GM13976 (cell line): ENCODE data around the gene TLE1.

Source experiments
- DNase-seq: peaks from one replicate; pipeline ENCODE4 v3.0.0; 2012; ENCODE audit warnings: low spot score
- CTCF ChIP-seq: IDR thresholded peaks from 2 replicates; pipeline ENCODE4 v1.5.1; 2012; ENCODE audit warnings: borderline replicate concordance, mild to moderate bottlenecking; ENCODE audit not compliant: insufficient read depth; ENCODE audit errors: extremely low read depth, missing control alignments, control extremely low read depth
- in situ Hi-C: fragments of 300-500 bp; cut with MboI; formaldehyde crosslinking; loops from one replicate; pipeline ENCODE4 v1.12.0; 2022; ENCODE audit warnings: low sequenced_read_pairs, mixed read lengths, inconsistent platforms; ENCODE audit not compliant: unreplicated experiment

The TLE1 gene

GRCh38 chr9:81574405-81574804 is 114.9 kb downstream of the TLE1 start:
- DNase-seq = no peak
- TF ChIP-seq CTCF = no peak
- in situ Hi-C loops = no loop called here

GRCh38 chr9:81573415-81574321 is 115.7 kb downstream of the TLE1 start:
- TF ChIP-seq CTCF = no peak
- DNase-seq = no peak
- in situ Hi-C loops = no loop called here

- in situ Hi-C loops = no loop called here
- no peak for DNase-seq
- no peak for TF ChIP-seq CTCF
Observed at GRCh38 chr9:81570083-81570482, 119.3 kb downstream of the TLE1 start.

- no peak for DNase-seq
- no peak for TF ChIP-seq CTCF
- in situ Hi-C loops = no loop called here
Observed at GRCh38 chr9:81566074-81566698, 123.2 kb downstream of the TLE1 start.

- TF ChIP-seq CTCF = no peak
- DNase-seq = no peak
- in situ Hi-C loops = no loop called here
Observed at GRCh38 chr9:81565609-81566008, 123.7 kb downstream of the TLE1 start.

GRCh38 chr9:81565144-81565543 is 124.2 kb downstream of the TLE1 start:
- in situ Hi-C loops = no loop called here

More at GRCh38 chr9:81565144-81565543, 124.2 kb downstream of the TLE1 start:
- no peak for TF ChIP-seq CTCF
- no peak for DNase-seq
